Measurements from ENCODE around the gene MYO7A.

The MYO7A gene

DNA sequence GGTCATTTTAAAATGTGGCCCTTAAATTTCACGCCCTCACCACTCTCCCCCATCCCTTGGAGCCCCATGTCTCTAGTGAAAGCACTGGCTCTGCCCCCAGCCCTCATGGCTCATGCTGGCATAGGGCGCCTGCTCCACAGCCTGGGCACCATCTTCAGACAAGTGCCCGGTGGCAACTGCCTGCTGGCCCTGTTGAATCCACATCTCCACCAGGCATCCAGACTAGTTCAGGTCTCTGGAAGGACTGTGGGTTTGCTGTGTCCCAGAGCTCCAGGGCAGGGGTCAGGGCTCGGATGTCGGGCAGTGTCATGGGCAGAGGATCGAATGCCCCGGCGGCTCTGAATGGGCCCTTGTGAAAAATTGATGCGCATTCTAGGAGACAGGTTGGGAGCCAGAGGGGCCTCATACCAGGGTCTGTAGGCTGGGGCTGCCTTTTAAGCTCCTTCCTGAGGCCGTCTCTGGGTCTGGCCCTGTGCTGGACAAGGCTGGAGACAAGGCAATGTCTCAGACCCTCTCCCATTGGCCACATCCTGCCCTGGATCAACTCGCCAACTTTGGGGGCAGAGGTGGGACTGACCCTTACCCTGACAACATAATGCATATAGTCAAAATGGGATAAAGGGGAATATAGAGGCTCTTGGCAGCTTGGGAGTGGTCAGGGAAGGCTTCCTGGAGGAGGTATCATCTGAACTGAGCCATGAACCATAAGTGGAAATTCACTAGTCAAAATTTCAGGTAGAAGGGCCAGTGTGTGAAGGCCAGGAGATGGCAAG, 1.2 kb downstream of the MYO7A start:
- no peak for DNase-seq

DNA sequence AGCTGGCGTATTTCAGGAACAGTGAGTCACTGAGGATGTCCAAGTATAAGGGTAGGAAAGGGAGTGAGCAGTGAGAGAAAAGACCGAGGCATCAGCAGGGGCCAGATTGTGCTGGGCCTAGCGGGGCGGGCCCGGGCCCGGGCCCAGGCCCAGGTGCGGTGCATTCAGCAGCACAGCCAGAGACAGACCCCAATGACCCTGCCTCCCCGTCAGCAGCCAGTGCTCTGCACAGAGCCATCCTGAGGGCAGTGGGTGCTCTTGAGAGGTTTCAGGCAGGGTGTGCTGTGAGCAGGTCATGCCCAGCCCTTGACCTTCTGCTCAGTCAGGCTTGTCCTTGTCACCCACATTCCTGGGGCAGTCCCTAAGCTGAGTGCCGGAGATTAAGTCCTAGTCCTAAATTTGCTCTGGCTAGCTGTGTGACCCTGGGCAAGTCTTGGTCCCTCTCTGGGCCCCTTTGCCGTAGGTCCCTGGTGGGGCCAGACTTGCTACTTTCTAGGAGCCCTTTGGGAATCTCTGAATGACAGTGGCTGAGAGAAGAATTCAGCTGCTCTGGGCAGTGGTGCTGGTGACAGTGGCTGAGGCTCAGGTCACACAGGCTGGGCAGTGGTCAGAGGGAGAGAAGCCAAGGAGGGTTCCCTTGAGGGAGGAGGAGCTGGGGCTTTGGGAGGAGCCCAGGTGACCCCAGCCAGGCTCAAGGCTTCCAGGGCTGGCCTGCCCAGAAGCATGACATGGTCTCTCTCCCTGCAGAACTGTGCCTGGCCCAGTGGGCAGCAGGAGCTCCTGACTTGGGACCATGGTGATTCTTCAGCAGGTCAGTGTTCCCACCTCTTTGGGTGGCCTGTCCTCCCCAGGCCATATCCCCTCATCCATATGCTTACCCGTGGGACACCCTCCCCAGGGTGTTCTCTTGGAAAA, 2.1 kb downstream of the MYO7A start:
- DNase-seq = no peak

DNA sequence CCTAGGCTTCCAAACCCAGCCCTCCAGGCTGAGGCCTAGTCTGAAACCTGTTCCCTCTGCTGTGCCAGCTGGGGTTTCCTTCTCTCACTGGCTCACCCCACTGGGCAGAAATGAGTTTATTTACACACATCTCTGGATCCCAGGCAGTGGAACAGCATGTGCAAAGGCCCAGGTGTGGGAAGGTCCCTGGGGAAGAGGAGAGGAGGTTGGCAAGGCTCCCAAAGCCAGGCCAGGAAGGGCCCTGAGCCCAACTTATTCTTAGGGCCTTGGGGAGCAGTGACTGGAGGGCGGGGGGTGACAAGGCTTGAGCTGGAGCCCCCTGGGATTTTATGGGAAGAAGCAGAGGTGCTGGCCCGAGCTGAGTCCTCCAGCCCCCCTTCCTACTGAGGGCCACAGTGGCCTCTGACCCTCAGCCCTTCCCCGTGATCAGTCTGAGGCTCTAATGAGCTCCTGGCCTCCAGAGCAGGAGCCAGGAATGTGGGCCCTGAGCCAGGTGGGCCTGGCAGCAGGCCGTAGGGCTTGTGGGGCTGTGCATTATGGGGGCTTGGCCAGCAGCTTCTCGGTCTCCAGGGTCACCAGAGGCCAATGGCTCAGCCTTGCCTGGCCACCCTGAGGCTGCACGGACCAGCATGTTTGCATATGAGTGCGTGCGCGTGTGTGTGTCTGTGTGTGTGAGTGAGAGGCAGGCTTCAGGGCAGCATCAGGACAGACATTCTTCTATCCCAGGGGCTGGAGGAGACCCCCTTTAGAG, 2.9 kb downstream of the MYO7A start:
- DNase-seq = no peak

DNA sequence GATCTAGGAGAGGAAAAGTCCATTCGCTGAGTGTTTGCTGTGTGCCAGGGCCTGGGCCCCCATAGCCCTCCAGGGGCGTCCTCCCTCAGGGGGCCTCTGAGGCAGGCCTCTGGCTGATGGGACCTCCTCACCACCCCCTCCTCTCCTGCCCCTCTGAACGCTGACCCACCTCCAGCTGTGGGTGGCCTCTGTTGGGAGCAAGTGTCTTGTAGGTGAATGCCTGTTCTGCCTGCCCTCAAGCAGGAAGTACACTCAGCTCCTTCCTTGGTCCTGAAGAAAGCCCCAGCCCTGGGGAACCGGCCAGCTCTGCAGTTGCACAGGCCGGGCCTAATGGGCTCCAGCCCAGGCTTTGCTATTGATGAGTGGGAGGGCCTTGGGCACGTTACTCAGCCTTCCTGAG, 3.5 kb downstream of the MYO7A start:
- DNase-seq = no peak

GRCh38 chr11:77135069-77135468, 7.0 kb downstream of the MYO7A start:
- DNase-seq = no peak

- peak; percentile 33 for DNase-seq
Measured at GRCh38 chr11:77136074-77136473, 8.0 kb downstream of the MYO7A start.

DNA sequence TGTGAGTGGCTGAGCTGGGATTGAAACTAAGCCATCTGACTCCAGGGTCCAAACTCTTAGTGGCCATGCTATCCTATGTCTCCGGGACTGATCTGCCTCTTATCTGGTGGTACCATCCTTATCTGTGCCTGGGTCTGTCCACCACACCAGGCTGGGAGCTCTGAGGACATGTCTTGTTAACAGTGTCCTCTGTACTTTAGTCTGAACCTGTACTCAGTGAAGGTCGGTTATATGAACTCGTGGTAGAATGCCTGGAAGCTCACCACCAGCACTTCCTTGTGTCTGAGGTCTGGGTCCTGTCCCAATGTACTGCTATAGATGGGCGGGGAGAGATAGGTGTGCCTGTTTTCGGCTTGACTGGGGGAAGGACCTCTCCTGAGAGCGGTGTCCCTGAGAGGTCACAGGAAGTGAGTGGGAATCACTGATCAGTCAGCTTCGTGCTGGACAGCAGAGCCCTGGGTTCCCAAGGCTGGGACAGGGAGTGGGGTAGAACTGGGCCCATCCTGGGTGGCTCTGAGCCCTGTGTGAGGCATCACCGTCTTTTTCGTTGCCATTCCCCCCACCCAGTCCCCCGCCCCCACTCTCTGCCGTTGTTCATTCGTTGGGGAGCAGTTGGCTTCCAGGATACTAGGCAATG, 8.9 kb downstream of the MYO7A start:
- no peak for DNase-seq

- no peak for DNase-seq
Measured at GRCh38 chr11:77137421-77137820, 9.4 kb downstream of the MYO7A start.

DNA sequence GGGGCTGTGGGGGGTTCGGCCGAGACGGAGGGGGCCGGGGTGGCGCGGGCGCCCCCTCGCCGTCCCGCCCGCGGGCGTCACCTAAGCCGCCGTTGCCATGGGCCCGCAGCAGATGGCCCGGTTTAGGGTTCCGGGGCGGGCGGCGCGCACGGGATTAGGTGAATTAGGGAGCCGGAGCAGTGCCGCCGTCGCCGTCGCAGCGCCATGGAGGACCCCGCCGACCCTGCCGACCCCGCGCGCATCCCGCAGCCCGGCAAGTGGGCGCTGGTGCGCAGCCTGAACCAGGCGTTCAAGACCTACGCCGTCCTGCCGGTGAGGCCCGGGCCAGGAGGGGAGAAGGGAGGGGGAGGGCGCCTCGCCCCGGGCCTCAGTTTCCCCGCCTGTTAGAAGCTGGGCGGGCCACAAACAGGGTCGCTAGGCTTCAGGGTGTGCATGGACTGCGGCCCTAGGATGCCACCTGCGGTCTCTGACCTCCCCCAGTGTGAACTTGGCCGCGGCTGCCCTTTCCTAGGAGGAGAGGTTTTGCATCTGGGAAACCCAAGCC, 10.1 kb downstream of the MYO7A start:
- no peak for DNase-seq

DNA sequence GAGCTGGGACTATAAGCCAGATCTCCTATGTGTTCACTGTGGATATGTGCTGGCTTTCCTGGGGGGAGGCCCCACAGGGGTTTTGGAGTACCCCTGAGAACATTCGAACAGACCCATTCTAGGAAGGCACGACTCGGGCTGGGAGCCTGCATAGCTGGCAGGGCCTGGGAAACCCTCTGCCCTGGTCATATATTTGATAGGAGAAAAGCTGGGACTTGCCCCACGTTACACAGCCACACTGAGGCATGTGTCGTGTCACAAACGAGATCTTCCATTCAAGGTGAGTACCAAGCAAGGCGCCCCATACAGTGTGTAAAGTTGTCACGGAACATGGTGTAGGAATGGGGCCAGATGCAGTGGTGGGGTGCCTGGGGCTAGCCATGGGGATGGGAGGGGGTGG, 11.2 kb downstream of the MYO7A start:
- DNase-seq = no peak

GRCh38 chr11:77140231-77140851, 12.3 kb downstream of the MYO7A start:
- no peak for DNase-seq

GRCh38 chr11:77141034-77141433, 13.0 kb downstream of the MYO7A start:
- no peak for DNase-seq

DNA sequence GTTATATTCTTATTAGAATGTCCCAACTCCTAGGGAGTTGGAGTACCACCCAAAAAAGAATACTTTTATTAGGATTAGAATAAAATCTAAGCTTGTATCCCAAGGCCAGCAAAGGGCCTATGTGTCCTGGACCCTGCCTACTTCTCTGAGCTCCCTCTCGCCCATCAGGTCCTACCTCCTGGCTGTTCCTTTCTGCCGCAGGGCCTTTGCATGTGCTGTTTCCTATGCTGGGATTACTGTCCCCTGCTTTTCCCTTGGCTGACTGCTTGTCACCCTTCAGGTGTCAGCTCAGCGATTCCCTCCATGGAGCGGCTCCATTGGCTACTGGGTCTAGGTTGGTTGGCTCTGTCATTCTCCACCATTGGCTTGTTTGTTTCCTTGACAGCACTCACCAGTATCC, 13.4 kb downstream of the MYO7A start:
- no peak for DNase-seq

GRCh38 chr11:77142091-77142975, 14.3 kb downstream of the MYO7A start:
- DNase-seq = no peak

DNA sequence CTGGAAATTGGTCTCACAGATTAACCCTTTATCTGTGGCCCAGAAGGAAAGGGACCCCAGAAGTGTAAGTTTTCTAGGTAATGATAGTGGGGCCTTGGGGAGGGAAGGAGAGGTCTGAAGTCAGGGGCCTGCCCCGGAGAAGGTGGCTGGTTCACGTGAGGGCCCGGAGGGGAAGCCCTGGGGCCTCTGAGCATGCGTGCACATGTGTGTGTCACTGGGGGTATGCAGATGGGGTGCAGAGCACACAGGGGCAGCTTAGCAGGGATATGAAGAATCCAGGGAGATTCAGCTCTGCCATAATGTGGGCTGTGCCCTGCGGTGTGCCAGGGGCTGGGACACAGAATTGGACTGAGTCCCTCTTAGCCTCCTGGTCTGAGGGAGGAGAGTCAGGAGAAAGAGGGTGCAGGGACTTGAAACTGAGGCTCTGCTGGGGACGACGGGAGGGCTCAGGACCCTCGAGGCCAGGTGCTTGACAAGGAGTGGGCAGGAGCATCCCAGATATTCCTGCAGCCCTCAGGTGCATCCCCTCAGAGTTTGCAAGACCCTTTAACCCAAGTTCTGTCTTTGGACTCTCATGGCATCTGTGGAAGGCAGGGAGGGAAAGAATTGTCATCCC, 15.5 kb downstream of the MYO7A start:
- DNase-seq = no peak

- DNase-seq = no peak
Measured at GRCh38 chr11:77144196-77144856, 16.3 kb downstream of the MYO7A start.

GRCh38 chr11:77144857-77145428, 16.9 kb downstream of the MYO7A start:
- DNase-seq = no peak

DNA sequence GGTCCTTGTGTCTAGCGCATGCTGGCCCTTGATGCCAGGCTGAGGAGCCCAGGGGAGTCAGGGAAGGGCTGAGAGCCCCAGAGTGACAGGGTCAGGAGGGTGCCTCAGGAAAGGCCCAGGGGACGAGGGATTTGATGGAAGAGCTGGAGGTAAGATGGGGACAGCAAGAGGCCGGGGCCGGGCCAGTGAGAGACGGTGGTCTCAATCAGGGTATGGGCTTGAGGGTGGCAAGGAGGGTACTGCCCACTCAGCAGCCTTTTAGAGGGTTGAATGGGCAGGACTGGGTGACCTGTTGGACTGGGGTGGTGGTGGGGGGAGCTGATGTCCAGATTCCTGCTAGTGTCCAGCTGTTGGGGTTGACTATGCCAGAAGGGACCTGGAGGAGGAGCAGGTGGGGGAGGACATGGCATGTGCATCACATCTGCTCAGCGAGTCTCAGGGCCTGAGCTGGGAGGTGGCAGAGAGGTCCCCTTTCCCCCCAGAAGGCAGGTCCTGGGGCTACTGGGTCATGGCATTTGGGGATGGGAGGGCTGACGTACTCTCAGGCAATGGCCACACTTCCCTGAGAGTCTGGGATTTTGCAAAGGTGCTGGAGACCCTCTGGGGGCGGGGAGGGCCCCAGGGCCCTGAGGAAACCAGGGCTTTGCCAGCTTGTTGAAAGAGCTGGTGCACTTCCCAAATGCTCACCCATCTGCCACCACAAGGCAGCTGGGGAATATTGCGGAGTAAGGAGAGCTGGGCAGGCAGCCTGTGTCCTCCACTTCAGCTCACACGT, 18.4 kb downstream of the MYO7A start:
- DNase-seq = no peak

DNA sequence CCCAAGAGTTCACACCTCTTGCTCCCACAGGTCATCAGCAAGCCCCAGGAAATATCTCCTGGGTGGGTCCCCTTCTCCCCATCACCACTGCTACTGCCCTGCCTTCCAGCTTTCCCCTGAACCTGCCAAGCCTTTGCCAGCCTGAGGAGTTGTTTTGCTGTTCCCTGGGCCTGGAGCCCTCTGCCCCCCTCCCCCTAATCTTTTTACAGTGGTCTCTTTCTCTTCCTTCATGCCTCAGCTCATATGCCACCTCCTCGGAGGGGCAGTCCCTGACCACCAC, 18.9 kb downstream of the MYO7A start:
- no peak for DNase-seq

Measured in amniotic stem cell (primary cell).